OCI-LY1 (cell line): ENCODE measurements around the gene METTL26.
A peak's percentile ranks its signal among the peaks of the same experiment; 100 is the strongest.

Experiments used
- H2AFZ ChIP-seq: fragments of 200-600 bp; sonication (generic), shearing (Covaris generic); 2 replicates; pipeline ENCODE4 v1.6.0; 2014; ENCODE audit warnings: antibody characterized with exemption, mild to moderate bottlenecking, low read length
- H3F3A ChIP-seq: fragments of 200-600 bp; sonication (generic), shearing (Covaris generic); 2 replicates; pipeline ENCODE4 v1.6.0; 2014; ENCODE audit warnings: mild to moderate bottlenecking, antibody characterized with exemption, low read length, moderate library complexity; ENCODE audit not compliant: insufficient read depth
- H3K27ac ChIP-seq: fragments of 200-600 bp; sonication (generic); 2 replicates; pipeline ENCODE4 v1.5.1; 2014; ENCODE audit warnings: low read length, mixed run types, mild to moderate bottlenecking, low read depth; ENCODE audit not compliant: poor library complexity, severe bottlenecking
- H3K27me3 ChIP-seq: fragments of 200-600 bp; sonication (generic); 2 replicates; pipeline ENCODE4 v1.6.0; 2014; ENCODE audit warnings: antibody characterized with exemption, mild to moderate bottlenecking, low read length, moderate library complexity; ENCODE audit not compliant: insufficient read depth
- H3K36me3 ChIP-seq: fragments of 200-600 bp; sonication (generic); 2 replicates; pipeline ENCODE4 v1.6.1; 2014; ENCODE audit warnings: mild to moderate bottlenecking, antibody characterized with exemption, low read length, moderate library complexity, mixed read lengths; ENCODE audit not compliant: insufficient read depth
- H3K4me1 ChIP-seq: fragments of 200-600 bp; sonication (generic); 2 replicates; pipeline ENCODE4 v1.5.1; 2014; ENCODE audit warnings: mild to moderate bottlenecking, low read length, moderate library complexity; ENCODE audit not compliant: insufficient read depth, severe bottlenecking
- H3K4me2 ChIP-seq: fragments of 200-600 bp; sonication (generic), shearing (Covaris generic); 2 replicates; pipeline ENCODE4 v1.6.1; 2014; ENCODE audit warnings: low read length
- H3K4me3 ChIP-seq: fragments of 200-600 bp; sonication (generic); 2 replicates; pipeline ENCODE4 v1.5.1; 2014; ENCODE audit warnings: low read length, low read depth, mild to moderate bottlenecking, mixed read lengths; ENCODE audit not compliant: poor library complexity, severe bottlenecking
- H3K79me2 ChIP-seq: fragments of 200-600 bp; shearing (Covaris generic); 2 replicates; pipeline ENCODE4 v1.6.1; 2016; ENCODE audit warnings: mixed run types, low read length, mixed read lengths; ENCODE audit not compliant: insufficient read depth
- H3K9ac ChIP-seq: fragments of 200-600 bp; sonication (generic), shearing (Covaris generic); 2 replicates; pipeline ENCODE4 v1.6.1; 2014; ENCODE audit warnings: mild to moderate bottlenecking, low read length, mixed read lengths
- H3K9me2 ChIP-seq: fragments of 200-600 bp; sonication (generic), shearing (Covaris generic); 2 replicates; pipeline ENCODE4 v1.6.1; 2014; ENCODE audit warnings: low read depth, mild to moderate bottlenecking, low read length, mixed read lengths
- H3K9me3 ChIP-seq: fragments of 200-600 bp; shearing (Covaris generic); 2 replicates; pipeline ENCODE4 v1.6.1; 2014; ENCODE audit warnings: low read length, mixed read lengths
- H4K20me1 ChIP-seq: fragments of 200-600 bp; sonication (generic), shearing (Covaris generic); 2 replicates; pipeline ENCODE4 v1.6.0; 2016; ENCODE audit warnings: mild to moderate bottlenecking, low read length; ENCODE audit not compliant: insufficient read depth
- CTCF ChIP-seq: fragments of 200-600 bp; sonication (generic), shearing (Covaris generic); IDR thresholded peaks from 2 replicates; pipeline ENCODE4 v1.5.1; 2017; ENCODE audit warnings: mild to moderate bottlenecking, antibody characterized with exemption, low read length, moderate library complexity, mixed read lengths
- EZH2 ChIP-seq: fragments of 200-600 bp; sonication (generic), shearing (Covaris generic); IDR thresholded peaks from 2 replicates; pipeline ENCODE4 v1.8.0; 2017; ENCODE audit warnings: borderline replicate concordance, mixed run types, mild to moderate bottlenecking, antibody characterized with exemption, low read length, moderate library complexity, mixed read lengths

Gene METTL26

DNA sequence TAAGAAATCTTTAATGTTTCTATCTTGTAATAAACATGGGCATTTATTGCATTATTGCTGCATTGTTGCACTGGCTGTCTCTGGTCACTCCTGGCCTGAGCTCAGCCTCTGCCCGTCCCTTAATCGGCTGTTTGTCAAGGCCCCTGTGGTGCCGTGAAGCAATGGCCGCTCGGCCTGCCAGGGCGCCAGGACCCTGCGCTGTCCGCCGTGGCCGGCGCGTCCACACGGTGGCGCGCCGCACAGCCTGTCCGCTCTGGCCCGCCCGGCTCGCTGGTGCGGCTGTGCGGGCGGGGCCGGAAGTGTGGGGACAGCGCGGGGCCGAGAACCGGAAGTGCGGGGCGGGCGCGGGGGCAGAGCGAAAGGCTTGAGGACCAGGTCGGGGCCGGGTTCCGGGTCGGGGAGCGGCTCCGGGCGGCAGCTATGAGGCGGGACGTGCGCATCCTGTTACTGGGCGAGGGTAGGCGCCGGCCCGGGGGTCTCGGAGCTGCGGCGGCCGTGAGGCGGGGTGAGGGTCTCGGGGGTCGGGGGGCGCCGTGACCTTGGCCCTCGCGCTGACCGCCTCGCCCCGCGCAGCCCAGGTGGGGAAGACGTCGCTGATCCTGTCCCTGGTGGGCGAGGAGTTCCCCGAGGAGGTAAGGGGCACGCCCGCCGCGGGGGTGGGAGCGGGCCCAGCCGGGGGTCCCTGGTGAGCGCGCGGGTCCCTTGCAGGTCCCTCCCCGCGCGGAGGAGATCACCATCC, 31.8 kb upstream of the METTL26 start, which contains the start of gene RHOT2:
RHOT2 (plus strand) TSS at position 353 of the 739 bp plus-strand sequence; CDS start at position 421, 68 bp downstream.
- H3K36me3 ChIP-seq: peaks cover 42% of the 10 kb centered on the region
- 0 out of 2 replicates have a peak within 1 kb of the TSS, but pooled peaks have one; percentile 52 for H2AFZ ChIP-seq
- no peaks in the 10 kb centered on the region for H3F3A ChIP-seq

GRCh38 chr16:667113-667779, 31.1 kb upstream of the METTL26 start:
- Histone ChIP-seq H3K4me1 (peaks cover 16% of the 10 kb centered on the region), H3K9me2 (no peaks in the 10 kb centered on the region), H3K79me2 (no peaks in the 10 kb centered on the region), H3F3A (no peaks in the 10 kb centered on the region), H3K9me3 (no peaks in the 10 kb centered on the region), H3K4me2 (peak overlapping the region; percentile 70), H2AFZ (0 out of 2 replicates have a peak overlapping the region, but pooled peaks have one; percentile 52), H3K27me3 (no peaks in the 10 kb centered on the region), H3K36me3 (peaks cover 42% of the 10 kb centered on the region), H3K9ac (peak overlapping the region; percentile 67), H3K4me3 (peak overlapping the region; percentile 99), H4K20me1 (no peaks in the 10 kb centered on the region), H3K27ac (peak overlapping the region; percentile 59)
- no peak for TF ChIP-seq CTCF
- TF ChIP-seq EZH2: no peak

More for the DNA sequence above, 31.8 kb upstream of the METTL26 start, which contains the start of gene RHOT2:
- no peaks in the 10 kb centered on the region for H3K27me3 ChIP-seq
- H3K4me1 ChIP-seq: peaks cover 16% of the 10 kb centered on the region
- peak within 1 kb of the TSS; percentile 99 for H3K9ac ChIP-seq
- no peaks in the 10 kb centered on the region for H3K9me2 ChIP-seq
- peak within 1 kb of the TSS; percentile 84 for H3K4me2 ChIP-seq
- peak; percentile 94 for TF ChIP-seq CTCF
- no peak for TF ChIP-seq EZH2
- peak within 1 kb of the TSS; percentile 59 for H3K27ac ChIP-seq
- no peaks in the 10 kb centered on the region for H4K20me1 ChIP-seq
- H3K4me3 ChIP-seq: peak within 1 kb of the TSS; percentile 99
- H3K9me3 ChIP-seq: no peaks in the 10 kb centered on the region
- H3K79me2 ChIP-seq: no peaks in the 10 kb centered on the region

DNA sequence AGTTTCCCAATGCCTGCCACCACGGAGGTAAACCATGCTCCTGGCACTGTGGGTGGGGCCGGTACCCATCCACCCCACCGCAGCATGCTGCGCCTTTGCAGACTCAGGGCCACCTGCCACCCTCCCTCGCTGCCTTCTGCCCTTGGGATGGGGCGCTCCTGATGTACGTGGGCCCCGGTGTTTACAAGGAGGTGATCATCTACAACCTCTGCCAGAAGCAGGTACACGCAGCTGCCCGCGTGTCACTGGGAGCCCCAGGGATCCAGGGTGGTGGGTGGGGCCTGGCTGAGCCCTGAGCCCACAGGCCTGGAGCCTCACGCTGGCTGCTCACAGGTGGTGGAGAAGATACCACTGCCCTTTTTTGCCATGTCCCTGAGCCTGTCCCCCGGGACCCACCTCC, 30.5 kb upstream of the METTL26 start:
- Histone ChIP-seq H3K27me3 (no peaks in the 10 kb centered on the region), H3K4me3 (no peak overlapping the region), H3K79me2 (no peaks in the 10 kb centered on the region), H3K27ac (no peak overlapping the region), H3K9ac (no peak overlapping the region), H3K9me2 (no peaks in the 10 kb centered on the region), H3K4me2 (no peak overlapping the region), H2AFZ (no peak overlapping the region), H3F3A (no peaks in the 10 kb centered on the region), H3K4me1 (peaks cover 16% of the 10 kb centered on the region), H3K36me3 (peaks cover 42% of the 10 kb centered on the region), H3K9me3 (no peaks in the 10 kb centered on the region), H4K20me1 (no peaks in the 10 kb centered on the region)
- no peak for TF ChIP-seq CTCF
- TF ChIP-seq EZH2: no peak
